ENCODE results near the gene COQ9. TPM values are rescaled to one million over a fixed set of nuclear protein-coding genes. Genes with fewer than 3 reads are reported as not detected.

COQ9 gene
- total RNA-seq, 1 experiment from 2014 or later: 77.7 TPM

DNA sequence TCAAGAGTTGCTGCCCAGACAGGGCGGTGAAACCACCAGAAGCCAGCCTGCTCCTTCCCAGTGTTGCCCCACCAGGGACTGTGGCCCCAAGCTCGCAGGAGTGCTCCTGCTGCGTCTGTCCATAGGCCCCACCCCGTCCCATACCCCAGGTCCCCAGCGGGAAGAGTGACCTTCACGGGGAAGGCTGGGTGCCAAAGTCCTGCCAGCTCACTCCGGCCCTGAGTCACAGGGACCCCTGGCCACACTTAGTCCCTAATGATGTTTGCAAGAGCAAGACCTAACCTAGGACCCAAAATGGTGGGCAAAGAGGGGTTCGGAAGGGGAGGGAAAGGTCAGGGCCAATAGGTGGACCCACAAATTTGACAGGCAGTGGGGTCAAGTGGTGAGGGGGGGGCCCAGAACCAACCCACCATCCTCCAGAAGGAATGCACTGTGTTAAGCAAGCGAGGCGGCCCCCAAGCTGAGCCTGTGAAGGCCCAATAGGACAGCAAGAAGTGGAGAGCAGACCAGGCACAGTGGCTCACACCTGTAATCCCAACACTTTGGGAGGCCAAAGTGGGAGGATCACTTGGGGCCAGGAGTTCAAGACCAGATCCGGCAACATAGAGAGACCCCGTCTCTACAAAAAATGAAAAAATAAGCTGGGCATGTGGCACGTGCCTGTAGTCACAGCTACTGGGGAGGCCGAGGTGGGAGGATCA is 35.7 kb downstream of the COQ9 start:
- CTCF ChIA-PET: no interaction called here
- intact Hi-C loops (cut with micrococcal nuclease; ENCODE audit: unreplicated experiment): no loop called here

GRCh38 chr16:57483725-57484514 is 36.6 kb downstream of the COQ9 start:
- CTCF ChIA-PET: no interaction called here
- TF ChIP-seq, protein P1, sequence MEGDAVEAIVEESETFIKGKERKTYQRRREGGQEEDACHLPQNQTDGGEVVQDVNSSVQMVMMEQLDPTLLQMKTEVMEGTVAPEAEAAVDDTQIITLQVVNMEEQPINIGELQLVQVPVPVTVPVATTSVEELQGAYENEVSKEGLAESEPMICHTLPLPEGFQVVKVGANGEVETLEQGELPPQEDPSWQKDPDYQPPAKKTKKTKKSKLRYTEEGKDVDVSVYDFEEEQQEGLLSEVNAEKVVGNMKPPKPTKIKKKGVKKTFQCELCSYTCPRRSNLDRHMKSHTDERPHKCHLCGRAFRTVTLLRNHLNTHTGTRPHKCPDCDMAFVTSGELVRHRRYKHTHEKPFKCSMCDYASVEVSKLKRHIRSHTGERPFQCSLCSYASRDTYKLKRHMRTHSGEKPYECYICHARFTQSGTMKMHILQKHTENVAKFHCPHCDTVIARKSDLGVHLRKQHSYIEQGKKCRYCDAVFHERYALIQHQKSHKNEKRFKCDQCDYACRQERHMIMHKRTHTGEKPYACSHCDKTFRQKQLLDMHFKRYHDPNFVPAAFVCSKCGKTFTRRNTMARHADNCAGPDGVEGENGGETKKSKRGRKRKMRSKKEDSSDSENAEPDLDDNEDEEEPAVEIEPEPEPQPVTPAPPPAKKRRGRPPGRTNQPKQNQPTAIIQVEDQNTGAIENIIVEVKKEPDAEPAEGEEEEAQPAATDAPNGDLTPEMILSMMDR (IDR thresholded peaks at IDR 0.05; ENCODE audit: unreplicated experiment): no peak
- Mint-ChIP-seq H3K4me1 (ENCODE audit: low read depth, unreplicated experiment) (peaks cover 30% of the 10 kb centered on the region), H3K36me3 (ENCODE audit: insufficient read depth, unreplicated experiment) (peaks cover 18% of the 10 kb centered on the region), H3K4me3 (ENCODE audit: low read depth, unreplicated experiment) (no peak overlapping the region), H3K9me3 (ENCODE audit: low read depth, unreplicated experiment) (no peaks in the 10 kb centered on the region), H3K27me3 (ENCODE audit: unreplicated experiment) (no peaks in the 10 kb centered on the region), H3K27ac (ENCODE audit: unreplicated experiment) (no peak overlapping the region)
- intact Hi-C loops (cut with micrococcal nuclease; ENCODE audit: unreplicated experiment): no loop called here
- BruUV-seq (replicated peaks): no TSS peak
- no peak for DNase-seq

More for the DNA sequence above, 35.7 kb downstream of the COQ9 start:
- TF ChIP-seq, protein P1 (IDR thresholded peaks at IDR 0.05; ENCODE audit: unreplicated experiment): no peak
- Mint-ChIP-seq H3K9me3 (ENCODE audit: low read depth, unreplicated experiment) (no peaks in the 10 kb centered on the region), H3K27me3 (ENCODE audit: unreplicated experiment) (no peaks in the 10 kb centered on the region), H3K4me3 (ENCODE audit: low read depth, unreplicated experiment) (no peak overlapping the region), H3K36me3 (ENCODE audit: insufficient read depth, unreplicated experiment) (peaks cover 18% of the 10 kb centered on the region), H3K27ac (ENCODE audit: unreplicated experiment) (no peak overlapping the region), H3K4me1 (ENCODE audit: low read depth, unreplicated experiment) (peaks cover 30% of the 10 kb centered on the region)
- no TSS peak for BruUV-seq (replicated peaks)
- DNase-seq: no peak

DNA sequence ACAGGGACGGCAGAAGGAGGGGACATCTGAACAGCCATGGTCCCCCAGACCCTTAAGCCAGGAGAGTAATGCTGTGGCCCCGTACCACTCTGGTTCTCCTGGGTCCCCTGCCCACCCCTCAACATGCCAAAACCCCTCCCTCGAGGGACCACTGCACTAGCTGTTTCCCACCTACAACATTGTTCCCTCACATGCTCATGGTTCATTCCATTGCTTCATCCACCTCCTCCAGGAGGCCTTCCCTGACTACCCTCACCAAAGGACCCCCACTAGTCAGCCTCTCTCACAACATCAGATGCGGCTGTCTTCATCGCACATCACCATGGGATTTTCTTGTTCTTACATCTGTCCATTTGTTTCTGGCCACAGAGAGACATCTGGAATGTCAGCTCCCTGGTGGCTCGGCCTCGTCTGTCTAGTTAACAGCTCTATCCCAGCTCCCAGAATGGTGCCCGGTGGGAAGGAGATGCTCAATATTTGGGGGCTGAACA is 37.3 kb downstream of the COQ9 start:
- TF ChIP-seq, protein P1 (IDR thresholded peaks at IDR 0.05; ENCODE audit: unreplicated experiment): no peak
- Mint-ChIP-seq H3K36me3 (ENCODE audit: insufficient read depth, unreplicated experiment) (peaks cover 14% of the 10 kb centered on the region), H3K27ac (ENCODE audit: unreplicated experiment) (no peak overlapping the region), H3K4me1 (ENCODE audit: low read depth, unreplicated experiment) (peaks cover 28% of the 10 kb centered on the region), H3K4me3 (ENCODE audit: low read depth, unreplicated experiment) (no peak overlapping the region), H3K9me3 (ENCODE audit: low read depth, unreplicated experiment) (no peaks in the 10 kb centered on the region), H3K27me3 (ENCODE audit: unreplicated experiment) (no peaks in the 10 kb centered on the region)
- CTCF ChIA-PET: no interaction called here
- intact Hi-C loops (cut with micrococcal nuclease; ENCODE audit: unreplicated experiment): no loop called here
- no peak for DNase-seq
- BruUV-seq (replicated peaks): no TSS peak

GRCh38 chr16:57485091-57485915 is 38.0 kb downstream of the COQ9 start:
- Mint-ChIP-seq H3K27me3 (ENCODE audit: unreplicated experiment) (no peaks in the 10 kb centered on the region), H3K4me3 (ENCODE audit: low read depth, unreplicated experiment) (peak overlapping the region; percentile 90), H3K4me1 (ENCODE audit: low read depth, unreplicated experiment) (peaks cover 20% of the 10 kb centered on the region), H3K9me3 (ENCODE audit: low read depth, unreplicated experiment) (no peaks in the 10 kb centered on the region), H3K36me3 (ENCODE audit: insufficient read depth, unreplicated experiment) (peaks cover 13% of the 10 kb centered on the region), H3K27ac (ENCODE audit: unreplicated experiment) (peak overlapping the region; percentile 33)
- intact Hi-C loops (cut with micrococcal nuclease; ENCODE audit: unreplicated experiment): no loop called here
- CTCF ChIA-PET: interaction anchor here (1.0 kb wide), 1 partner anchor 51 kb away, joined by 3 read pairs; no protein-coding TSS in a partner anchor
- TSS peak; percentile 47 for BruUV-seq (replicated peaks)
- DNase-seq: no peak
- TF ChIP-seq, protein P1 (IDR thresholded peaks at IDR 0.05; ENCODE audit: unreplicated experiment): no peak
